ENCODE data around the gene COX8C.

The COX8C gene

DNA sequence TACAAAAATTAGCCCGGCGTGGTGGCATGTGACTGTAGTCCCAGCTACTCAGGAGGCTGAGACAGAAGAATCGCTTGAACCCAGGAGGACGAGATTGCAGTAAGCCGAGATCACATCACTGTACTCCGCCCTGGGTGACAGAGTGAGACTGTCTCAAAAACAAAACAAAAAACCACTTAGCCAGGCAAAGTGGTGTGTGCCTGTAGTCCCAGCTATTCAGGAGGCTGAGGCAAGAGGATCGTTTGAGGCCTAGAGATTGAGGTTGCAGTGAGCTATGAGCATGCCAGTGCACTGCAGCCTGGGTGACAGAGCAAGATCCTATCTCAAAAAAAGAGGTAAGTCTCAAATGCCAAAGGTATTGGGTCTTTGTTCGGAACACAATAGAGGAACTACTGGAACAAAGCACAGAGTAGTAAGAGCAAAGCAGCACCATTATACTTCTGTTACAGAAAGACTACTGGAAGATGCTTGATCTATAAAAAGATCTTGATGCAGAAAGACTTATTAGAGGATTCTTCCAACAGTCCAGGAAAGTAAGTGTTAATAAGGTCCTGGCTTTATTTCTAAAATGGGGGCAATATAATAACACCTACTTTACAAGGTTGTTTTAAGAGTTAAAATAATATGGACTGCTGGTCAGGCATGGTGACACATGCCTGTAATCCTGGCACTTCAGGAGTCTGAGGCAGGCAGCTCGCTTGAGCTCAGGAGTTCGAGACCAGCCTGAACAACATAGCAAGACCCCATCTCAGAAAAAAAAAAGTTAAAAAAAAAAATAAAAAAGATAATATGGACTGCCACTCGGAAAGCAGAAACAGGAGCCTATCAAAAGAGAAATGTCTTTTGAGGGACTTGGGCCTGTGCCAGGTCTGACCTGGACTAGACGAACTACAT is 44.0 kb upstream of the COX8C start:
- H2BK5ac ChIP-seq (ENCODE audit: low read length), result no peak overlapping the region
- H2AK5ac ChIP-seq (ENCODE audit: low read depth, low read length), result no peak overlapping the region
- H3K9me3 ChIP-seq (replicated peaks in 1 of 2; ENCODE audit: control insufficient read depth in 2 of 2, insufficient read depth in 1 of 2, low read depth in 1 of 2, low read length in 2 of 2), result no peaks in the 10 kb centered on the region
- H3K4ac ChIP-seq (ENCODE audit: low read length), result no peak overlapping the region
- H2BK15ac ChIP-seq (ENCODE audit: low read length), result no peak overlapping the region
- no peak overlapping the region for H4K8ac ChIP-seq (ENCODE audit: low read depth, low read length)
- no peak overlapping the region for H3K18ac ChIP-seq (ENCODE audit: low read length)
- H3K36me3 ChIP-seq (replicated peaks in 1 of 2; ENCODE audit: control insufficient read depth in 2 of 2, insufficient read depth in 2 of 2, low read length in 2 of 2), result no peaks in the 10 kb centered on the region
- no peaks in the 10 kb centered on the region for H3K27me3 ChIP-seq (ENCODE audit: control insufficient read depth in 3 of 3, insufficient read depth in 3 of 3, low read depth in 1 of 3, low read length in 3 of 3)
- H3K14ac ChIP-seq (ENCODE audit: low read length), result no peak overlapping the region
- no CpG with 5 or more reads among the region's 12 CpGs for WGBS, 2 donors (ENCODE audit: extremely low coverage in 2 of 2, insufficient read length in 2 of 2, insufficient replicate concordance in 1 of 2)
- H2AFZ ChIP-seq (ENCODE audit: low read length), result no peak overlapping the region
- peaks cover 4% of the 10 kb centered on the region for H3K79me1 ChIP-seq (ENCODE audit: low read depth, low read length)
- H3K4me3 ChIP-seq (ENCODE audit: low read length in 2 of 2), result no peak overlapping the region
- H3K4me2 ChIP-seq (ENCODE audit: insufficient read depth, low read length, poor library complexity, severe bottlenecking), result no peak overlapping the region
- no peak overlapping the region for H2BK120ac ChIP-seq (ENCODE audit: low read depth, low read length)
- H3K4me1 ChIP-seq (ENCODE audit: control insufficient read depth in 2 of 2, insufficient read depth in 1 of 2, low read depth in 1 of 2, low read length in 2 of 2), result peaks cover 0 to 16% of the 10 kb centered on the region in 2 donors
- DNase-seq (ENCODE audit: low spot score), result no peak
- H2BK12ac ChIP-seq (ENCODE audit: low read length), result no peak overlapping the region
- no peak overlapping the region for H3K9ac ChIP-seq (ENCODE audit: low read depth, low read length, poor library complexity)
- H3K23ac ChIP-seq (ENCODE audit: low read depth, low read length, poor library complexity), result no peak overlapping the region
- no peak overlapping the region for H4K91ac ChIP-seq (ENCODE audit: low read depth, low read length, poor library complexity)
- no peak overlapping the region for H3K27ac ChIP-seq (replicated peaks; ENCODE audit: low read length)

DNA sequence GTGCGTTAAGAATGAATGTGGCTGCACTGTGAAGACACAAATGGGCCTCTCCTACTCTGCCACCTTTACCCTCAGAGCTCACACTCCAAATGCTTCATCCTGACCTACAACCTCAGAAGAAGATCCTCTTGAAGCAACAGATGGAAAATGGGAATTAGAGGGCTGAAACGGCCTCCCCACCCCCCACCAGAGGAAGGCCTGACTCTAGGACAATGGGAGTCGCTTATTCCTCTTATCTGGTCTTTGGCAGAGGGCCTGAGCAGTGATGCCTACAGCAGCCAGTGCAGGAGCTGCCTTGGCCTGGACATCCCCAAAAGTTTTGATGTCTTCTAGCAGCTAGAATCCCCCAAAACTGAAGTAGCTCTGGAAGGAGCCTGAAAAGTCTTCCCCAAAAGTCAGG is 43.3 kb upstream of the COX8C start:
- Histone ChIP-seq H3K36me3 (replicated peaks in 1 of 2; ENCODE audit: control insufficient read depth in 2 of 2, insufficient read depth in 2 of 2, low read length in 2 of 2) (no peaks in the 10 kb centered on the region), H4K8ac (ENCODE audit: low read depth, low read length) (no peak overlapping the region), H3K27ac (replicated peaks; ENCODE audit: low read length) (no peak overlapping the region), H3K4ac (ENCODE audit: low read length) (no peak overlapping the region), H2BK5ac (ENCODE audit: low read length) (no peak overlapping the region), H4K91ac (ENCODE audit: low read depth, low read length, poor library complexity) (no peak overlapping the region), H3K14ac (ENCODE audit: low read length) (no peak overlapping the region), H3K79me1 (ENCODE audit: low read depth, low read length) (peaks cover 4% of the 10 kb centered on the region), H2BK15ac (ENCODE audit: low read length) (no peak overlapping the region), H2AFZ (ENCODE audit: low read length) (no peak overlapping the region), H3K4me2 (ENCODE audit: insufficient read depth, low read length, poor library complexity, severe bottlenecking) (no peak overlapping the region), H3K4me1 (ENCODE audit: control insufficient read depth in 2 of 2, insufficient read depth in 1 of 2, low read depth in 1 of 2, low read length in 2 of 2) (peaks cover 0 to 16% of the 10 kb centered on the region in 2 donors), H3K9me3 (replicated peaks in 1 of 2; ENCODE audit: control insufficient read depth in 2 of 2, insufficient read depth in 1 of 2, low read depth in 1 of 2, low read length in 2 of 2) (no peaks in the 10 kb centered on the region), H3K4me3 (ENCODE audit: low read length in 2 of 2) (no peak overlapping the region), H3K23ac (ENCODE audit: low read depth, low read length, poor library complexity) (no peak overlapping the region), H2BK12ac (ENCODE audit: low read length) (no peak overlapping the region), H3K27me3 (ENCODE audit: control insufficient read depth in 3 of 3, insufficient read depth in 3 of 3, low read depth in 1 of 3, low read length in 3 of 3) (no peaks in the 10 kb centered on the region), H2AK5ac (ENCODE audit: low read depth, low read length) (no peak overlapping the region), H2BK120ac (ENCODE audit: low read depth, low read length) (no peak overlapping the region), H3K9ac (ENCODE audit: low read depth, low read length, poor library complexity) (peak overlapping the region; percentile 56), H3K18ac (ENCODE audit: low read length) (peak overlapping the region; percentile 22)
- no peak for DNase-seq (ENCODE audit: low spot score)
- no CpG with 5 or more reads among the region's 3 CpGs for WGBS, 2 donors (ENCODE audit: extremely low coverage in 2 of 2, insufficient read length in 2 of 2, insufficient replicate concordance in 1 of 2)

- Histone ChIP-seq H4K91ac (ENCODE audit: low read depth, low read length, poor library complexity) (no peak overlapping the region), H3K4me2 (ENCODE audit: insufficient read depth, low read length, poor library complexity, severe bottlenecking) (no peak overlapping the region), H3K36me3 (replicated peaks in 1 of 2; ENCODE audit: control insufficient read depth in 2 of 2, insufficient read depth in 2 of 2, low read length in 2 of 2) (no peaks in the 10 kb centered on the region), H3K4me1 (ENCODE audit: control insufficient read depth in 2 of 2, insufficient read depth in 1 of 2, low read depth in 1 of 2, low read length in 2 of 2) (peaks cover 0 to 16% of the 10 kb centered on the region in 2 donors), H2BK12ac (ENCODE audit: low read length) (no peak overlapping the region), H3K79me1 (ENCODE audit: low read depth, low read length) (peaks cover 4% of the 10 kb centered on the region), H2BK120ac (ENCODE audit: low read depth, low read length) (no peak overlapping the region), H2AK5ac (ENCODE audit: low read depth, low read length) (no peak overlapping the region), H2AFZ (ENCODE audit: low read length) (no peak overlapping the region), H3K27me3 (ENCODE audit: control insufficient read depth in 3 of 3, insufficient read depth in 3 of 3, low read depth in 1 of 3, low read length in 3 of 3) (no peaks in the 10 kb centered on the region), H2BK5ac (ENCODE audit: low read length) (no peak overlapping the region), H3K23ac (ENCODE audit: low read depth, low read length, poor library complexity) (no peak overlapping the region), H3K9ac (ENCODE audit: low read depth, low read length, poor library complexity) (no peak overlapping the region), H4K8ac (ENCODE audit: low read depth, low read length) (no peak overlapping the region), H3K4ac (ENCODE audit: low read length) (no peak overlapping the region), H2BK15ac (ENCODE audit: low read length) (no peak overlapping the region), H3K9me3 (replicated peaks in 1 of 2; ENCODE audit: control insufficient read depth in 2 of 2, insufficient read depth in 1 of 2, low read depth in 1 of 2, low read length in 2 of 2) (no peaks in the 10 kb centered on the region), H3K14ac (ENCODE audit: low read length) (no peak overlapping the region), H3K18ac (ENCODE audit: low read length) (no peak overlapping the region), H3K27ac (replicated peaks; ENCODE audit: low read length) (no peak overlapping the region), H3K4me3 (ENCODE audit: low read length in 2 of 2) (no peak overlapping the region)
- no CpG with 5 or more reads among the region's 1 CpG for WGBS, 2 donors (ENCODE audit: extremely low coverage in 2 of 2, insufficient read length in 2 of 2, insufficient replicate concordance in 1 of 2)
- DNase-seq (ENCODE audit: low spot score), result no peak
Measured at GRCh38 chr14:93304771-93305170, 42.2 kb upstream of the COX8C start.

DNA sequence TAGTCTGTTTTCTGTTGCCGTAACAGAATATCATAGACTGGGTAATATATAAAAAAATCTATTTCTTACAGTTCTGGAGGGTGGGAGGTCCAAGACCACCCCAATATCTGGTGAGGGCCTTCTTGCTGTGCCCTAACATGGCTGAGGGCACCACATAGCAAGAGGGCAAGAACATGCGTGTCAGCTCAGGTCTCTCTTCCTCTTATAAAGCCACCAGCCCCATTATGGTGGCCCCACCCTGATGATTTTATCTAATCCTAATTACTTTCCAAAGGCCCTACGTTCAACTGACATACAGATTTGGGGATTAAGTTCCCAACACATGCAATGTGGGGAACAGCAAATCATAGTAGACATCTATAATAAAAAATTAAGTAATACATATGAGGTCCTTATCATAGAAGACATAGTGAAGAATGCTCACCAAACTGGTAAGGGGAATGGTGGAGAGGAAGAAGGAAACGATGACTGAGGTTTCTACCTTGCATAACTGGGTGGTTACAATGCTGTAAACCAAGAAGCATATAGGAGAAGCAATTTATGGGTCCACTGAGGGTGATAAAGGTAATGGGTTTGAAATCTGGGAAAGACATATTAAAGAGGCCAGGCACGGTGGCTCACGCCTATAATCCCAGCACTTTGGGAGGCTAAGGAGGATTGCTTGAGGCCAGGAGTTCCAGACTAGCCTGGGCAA is 41.1 kb upstream of the COX8C start:
- Histone ChIP-seq H2AK5ac (ENCODE audit: low read depth, low read length) (no peak overlapping the region), H3K9ac (ENCODE audit: low read depth, low read length, poor library complexity) (no peak overlapping the region), H3K27ac (replicated peaks; ENCODE audit: low read length) (no peak overlapping the region), H2BK12ac (ENCODE audit: low read length) (no peak overlapping the region), H3K18ac (ENCODE audit: low read length) (no peak overlapping the region), H3K4me2 (ENCODE audit: insufficient read depth, low read length, poor library complexity, severe bottlenecking) (no peak overlapping the region), H3K27me3 (ENCODE audit: control insufficient read depth in 3 of 3, insufficient read depth in 3 of 3, low read depth in 1 of 3, low read length in 3 of 3) (no peaks in the 10 kb centered on the region), H3K4me3 (ENCODE audit: low read length in 2 of 2) (no peak overlapping the region), H3K23ac (ENCODE audit: low read depth, low read length, poor library complexity) (no peak overlapping the region), H3K79me1 (ENCODE audit: low read depth, low read length) (peaks cover 2% of the 10 kb centered on the region), H3K4ac (ENCODE audit: low read length) (no peak overlapping the region), H3K9me3 (replicated peaks in 1 of 2; ENCODE audit: control insufficient read depth in 2 of 2, insufficient read depth in 1 of 2, low read depth in 1 of 2, low read length in 2 of 2) (no peaks in the 10 kb centered on the region), H2AFZ (ENCODE audit: low read length) (no peak overlapping the region), H3K4me1 (ENCODE audit: control insufficient read depth in 2 of 2, insufficient read depth in 1 of 2, low read depth in 1 of 2, low read length in 2 of 2) (peaks cover 0 to 15% of the 10 kb centered on the region in 2 donors), H2BK15ac (ENCODE audit: low read length) (no peak overlapping the region), H4K91ac (ENCODE audit: low read depth, low read length, poor library complexity) (no peak overlapping the region), H3K36me3 (replicated peaks in 1 of 2; ENCODE audit: control insufficient read depth in 2 of 2, insufficient read depth in 2 of 2, low read length in 2 of 2) (no peaks in the 10 kb centered on the region), H3K14ac (ENCODE audit: low read length) (no peak overlapping the region), H4K8ac (ENCODE audit: low read depth, low read length) (no peak overlapping the region), H2BK5ac (ENCODE audit: low read length) (no peak overlapping the region), H2BK120ac (ENCODE audit: low read depth, low read length) (no peak overlapping the region)
- DNase-seq (ENCODE audit: low spot score), result no peak
- WGBS, 2 donors (ENCODE audit: extremely low coverage in 2 of 2, insufficient read length in 2 of 2, insufficient replicate concordance in 1 of 2), result no CpG with 5 or more reads among the region's 6 CpGs
